Osteoblast (primary cell): Measurements from ENCODE around the gene TMEM120A. TPM values are rescaled to one million over a fixed set of nuclear protein-coding genes. Genes with fewer than 3 reads are reported as not detected.

Source experiments
- DNase-seq: peaks from one replicate; pipeline ENCODE4 v3.0.0; 2011; ENCODE audit warnings: low spot score, mixed read lengths; ENCODE audit not compliant: insufficient read length; ENCODE audit errors: missing footprints
- H2AFZ ChIP-seq: 2 replicates; pipeline ENCODE4 v1.6.0; 2011; ENCODE audit warnings: mild to moderate bottlenecking, low read length
- H3K27ac ChIP-seq: 2 replicates; pipeline ENCODE4 v1.5.1; 2011; ENCODE audit warnings: mild to moderate bottlenecking, low read depth, low read length, moderate library complexity
- H3K27me3 ChIP-seq: 2 replicates; pipeline ENCODE4 v1.6.0; 2012; ENCODE audit warnings: mild to moderate bottlenecking, control low read depth, inconsistent platforms, low read length, moderate library complexity; ENCODE audit not compliant: insufficient read depth
- H3K36me3 ChIP-seq: 2 replicates; pipeline ENCODE4 v1.5.1; 2011; ENCODE audit warnings: mild to moderate bottlenecking, low read length, control low read depth, moderate library complexity; ENCODE audit not compliant: insufficient read depth
- H3K4me1 ChIP-seq: 2 replicates; pipeline ENCODE4 v1.5.1; 2011; ENCODE audit warnings: mild to moderate bottlenecking, low read length, control low read depth, moderate library complexity; ENCODE audit not compliant: insufficient read depth
- H3K4me2 ChIP-seq: 2 replicates; pipeline ENCODE4 v1.6.0; 2011; ENCODE audit warnings: mild to moderate bottlenecking, low read length; ENCODE audit not compliant: insufficient read depth
- H3K4me3 ChIP-seq: fragments of 200-600 bp; sonication (generic); 3 replicates; pipeline ENCODE4 v1.5.1; 2012; ENCODE audit warnings: mild to moderate bottlenecking, low read length, inconsistent platforms; ENCODE audit not compliant: insufficient read depth
- H3K79me2 ChIP-seq: 2 replicates; pipeline ENCODE4 v1.6.0; 2012; ENCODE audit warnings: mild to moderate bottlenecking, low read length, control low read depth, inconsistent platforms; ENCODE audit not compliant: insufficient read depth
- H3K9me3 ChIP-seq: 2 replicates; pipeline ENCODE4 v1.5.1; 2011; ENCODE audit warnings: low read depth, low read length, control low read depth
- H4K20me1 ChIP-seq: 2 replicates; pipeline ENCODE4 v1.6.0; 2012; ENCODE audit warnings: mild to moderate bottlenecking, low read length, control low read depth; ENCODE audit not compliant: insufficient read depth
- CTCF ChIP-seq: IDR thresholded peaks from 2 replicates; pipeline ENCODE4 v1.5.1; 2011; ENCODE audit warnings: mild to moderate bottlenecking, low read depth, low read length, moderate library complexity; ENCODE audit errors: extremely low read depth
- total RNA-seq: library from RNA; depleted of rRNA; stranded (reverse); fragments of >200 nt; gene quantifications from 2 replicates; pipeline ENCODE4 v1.2.3, GENCODE V29; 2012

TMEM120A gene
- total RNA-seq, 1 donor, result 25.3 TPM

GRCh38 chr7:75985518-75986146 lies 8.8 kb downstream of the TMEM120A start:
- Histone ChIP-seq H3K4me3 (no peak overlapping the region), H3K27me3 (no peaks in the 10 kb centered on the region), H3K36me3 (peaks cover 13% of the 10 kb centered on the region), H4K20me1 (peaks cover 7% of the 10 kb centered on the region), H3K9me3 (no peaks in the 10 kb centered on the region), H2AFZ (no peak overlapping the region), H3K4me2 (no peak overlapping the region), H3K79me2 (no peaks in the 10 kb centered on the region), H3K27ac (no peak overlapping the region), H3K4me1 (no peaks in the 10 kb centered on the region)
- no peak for TF ChIP-seq CTCF
- DNase-seq, result peak; percentile 85

GRCh38 chr7:75985009-75985517 lies 9.3 kb downstream of the TMEM120A start:
- TF ChIP-seq CTCF, result no peak
- H3K4me3 ChIP-seq, result no peak overlapping the region
- H3K27ac ChIP-seq, result no peak overlapping the region
- H3K9me3 ChIP-seq, result no peaks in the 10 kb centered on the region
- peaks cover 15% of the 10 kb centered on the region for H3K36me3 ChIP-seq
- no peaks in the 10 kb centered on the region for H3K27me3 ChIP-seq
- no peak overlapping the region for H2AFZ ChIP-seq
- DNase-seq, result peak; percentile 82
- H4K20me1 ChIP-seq, result peaks cover 6% of the 10 kb centered on the region
- H3K4me2 ChIP-seq, result no peak overlapping the region
- no peaks in the 10 kb centered on the region for H3K4me1 ChIP-seq
- H3K79me2 ChIP-seq, result no peaks in the 10 kb centered on the region

- H3K4me2 ChIP-seq, result no peak overlapping the region
- no peak overlapping the region for H2AFZ ChIP-seq
- TF ChIP-seq CTCF, result no peak
- H3K4me1 ChIP-seq, result no peaks in the 10 kb centered on the region
- H4K20me1 ChIP-seq, result no peaks in the 10 kb centered on the region
- no peak overlapping the region for H3K27ac ChIP-seq
- H3K9me3 ChIP-seq, result no peaks in the 10 kb centered on the region
- H3K79me2 ChIP-seq, result no peaks in the 10 kb centered on the region
- no peak overlapping the region for H3K4me3 ChIP-seq
- H3K36me3 ChIP-seq, result peaks cover 16% of the 10 kb centered on the region
- H3K27me3 ChIP-seq, result no peaks in the 10 kb centered on the region
- DNase-seq, result peak; percentile 84
Measured at GRCh38 chr7:75984130-75985008, 10.0 kb downstream of the TMEM120A start.

GRCh38 chr7:75983471-75984129 lies 10.8 kb downstream of the TMEM120A start:
- DNase-seq, result peak; percentile 91
- no peak overlapping the region for H3K4me2 ChIP-seq
- no peaks in the 10 kb centered on the region for H3K9me3 ChIP-seq
- no peak overlapping the region for H2AFZ ChIP-seq
- no peaks in the 10 kb centered on the region for H4K20me1 ChIP-seq
- peaks cover 16% of the 10 kb centered on the region for H3K36me3 ChIP-seq
- TF ChIP-seq CTCF, result no peak
- H3K27ac ChIP-seq, result no peak overlapping the region
- H3K27me3 ChIP-seq, result no peaks in the 10 kb centered on the region
- no peak overlapping the region for H3K4me3 ChIP-seq
- H3K79me2 ChIP-seq, result no peaks in the 10 kb centered on the region
- no peaks in the 10 kb centered on the region for H3K4me1 ChIP-seq
